Upper lobe of left lung (tissue), 6 donors: ENCODE results near the gene ASPHD1. TPM values are rescaled to one million over a fixed set of nuclear protein-coding genes. Genes with fewer than 3 reads are reported as not detected.
A peak's percentile ranks its signal among the peaks of the same experiment; 100 is the strongest.

Experiments used
- ATAC-seq, 2 donors: fragments of 200-7000 bp; cut with Tn5 transposase; one replicate each; pipeline ENCODE4 v1.9.1; 2022; ENCODE audit warnings: mild to moderate bottlenecking in 2 of 2, moderate library complexity in 2 of 2; ENCODE audit not compliant: low FRiP score in 2 of 2
- DNase-seq, 2 donors: peaks; one replicate each; pipeline ENCODE4 v3.0.0-alpha.2; 2019 to 2020
- H3K27ac ChIP-seq, 4 donors: fragments of 200-600 bp; sonication (generic); one replicate each; pipeline ENCODE4 v1.5.1; 2016 to 2019
- H3K27me3 ChIP-seq, 4 donors: fragments of 200-600 bp; sonication (generic); one replicate each; pipeline ENCODE4 v1.5.1; 2017 to 2019
- H3K36me3 ChIP-seq, 4 donors: fragments of 200-600 bp; sonication (generic); one replicate each; pipeline ENCODE4 v1.5.1; 2016 to 2019
- H3K4me1 ChIP-seq, 4 donors: fragments of 200-600 bp; sonication (generic); one replicate each; pipeline ENCODE4 v1.5.1; 2018 to 2019
- H3K4me3 ChIP-seq, 4 donors: fragments of 200-600 bp; sonication (generic); one replicate each; pipeline ENCODE4 v1.5.1; 2017 to 2019; ENCODE audit warnings: mild to moderate bottlenecking in 2 of 4, moderate library complexity in 1 of 4
- H3K9me3 ChIP-seq, 4 donors: fragments of 200-600 bp; sonication (generic); one replicate each; pipeline ENCODE4 v1.5.1; 2018 to 2019
- CTCF ChIP-seq, 6 experiments: fragments of 450-650 bp in 4 of 6; fragments of 200-600 bp in 2 of 6; sonication (generic) in 2 of 6; IDR thresholded peaks; one replicate each; pipeline ENCODE4 v1.5.1; 2016 to 2019; ENCODE audit warnings: antibody characterized with exemption in 6 of 6
- EP300 ChIP-seq, 4 donors: sonication (generic); formaldehyde crosslinking; IDR thresholded peaks; one replicate each; pipeline ENCODE4 v1.5.1; 2017; ENCODE audit warnings: antibody characterized with exemption in 4 of 4, control low read depth in 2 of 4
- POLR2A ChIP-seq, 4 donors: fragments of 450-650 bp; IDR thresholded peaks; one replicate each; pipeline ENCODE4 v1.5.1; 2016 to 2017; ENCODE audit warnings: antibody characterized with exemption in 4 of 4, mild to moderate bottlenecking in 2 of 4
- POLR2AphosphoS5 ChIP-seq, 2 donors: sonication (generic); formaldehyde crosslinking; IDR thresholded peaks; one replicate each; pipeline ENCODE4 v1.5.1; 2017; ENCODE audit warnings: antibody characterized with exemption in 2 of 2
- WGBS, 2 donors: methylation state at CpG; one replicate each; pipeline ENCODE4 v1.1.5; 2017 to 2018; 5-methylcytosine and 5-hydroxymethylcytosine counted together
- total RNA-seq, 6 donors: library from RNA; depleted of rRNA in 4 of 6; stranded (reverse); fragments of >200 nt in 4 of 6; gene quantifications; one replicate each; pipeline versions ENCODE4 v1.1.0 to v1.2.1, GENCODE V29; 2016 to 2021
- donor health status: DM: no; HTN: no; CAD: no; lungs with moderate emphysema.
- donor health status: DM: no; HTN: yes; CAD: no; lungs with severe emphysema.

Gene ASPHD1
- total RNA-seq, 6 donors from 2014 or later, result 0.78 to 4.2 (median 2.4) TPM; not detected in 1

- H3K27me3 ChIP-seq, result peaks cover 0 to 10% (median 2%) of the 10 kb centered on the region in 4 donors
- WGBS, 2 donors, result 84 to 91% methylated on average over 3 of the region's 3 CpGs
- DNase-seq, result no peak
- H3K4me3 ChIP-seq, result no peak overlapping the region
- no peak for ATAC-seq
- no peaks in the 10 kb centered on the region for H3K36me3 ChIP-seq
- H3K9me3 ChIP-seq, result no peaks in the 10 kb centered on the region
- TF ChIP-seq CTCF (IDR thresholded peaks at IDR 0.05), result no peak
- no peak for TF ChIP-seq POLR2A (IDR thresholded peaks at IDR 0.05)
- no peak for TF ChIP-seq EP300 (IDR thresholded peaks at IDR 0.05)
- TF ChIP-seq POLR2AphosphoS5 (IDR thresholded peaks at IDR 0.05), result no peak
- no peak overlapping the region for H3K27ac ChIP-seq
- H3K4me1 ChIP-seq, result peaks cover 0 to 7% (median under 1%) of the 10 kb centered on the region in 4 donors
These were observed 6.7 kb upstream of the ASPHD1 start for GRCh38 chr16:29893553-29893952.

GRCh38 chr16:29894352-29894751, 5.9 kb upstream of the ASPHD1 start:
- no peak for ATAC-seq
- 70 to 72% methylated on average over 4 of the region's 4 CpGs for WGBS, 2 donors
- H3K4me3 ChIP-seq, result no peak overlapping the region
- H3K36me3 ChIP-seq, result no peaks in the 10 kb centered on the region
- no peak for TF ChIP-seq POLR2A (IDR thresholded peaks at IDR 0.05)
- TF ChIP-seq POLR2AphosphoS5 (IDR thresholded peaks at IDR 0.05), result no peak
- no peak for TF ChIP-seq EP300 (IDR thresholded peaks at IDR 0.05)
- TF ChIP-seq CTCF (IDR thresholded peaks at IDR 0.05), result no peak
- no peak overlapping the region for H3K27ac ChIP-seq
- no peaks in the 10 kb centered on the region for H3K9me3 ChIP-seq
- peaks cover 0 to 15% (median 3%) of the 10 kb centered on the region in 4 donors for H3K4me1 ChIP-seq
- H3K27me3 ChIP-seq, result peaks cover 0 to 15% (median 4%) of the 10 kb centered on the region in 4 donors
- no peak for DNase-seq

GRCh38 chr16:29896841-29897240, 3.4 kb upstream of the ASPHD1 start:
- no peak for TF ChIP-seq EP300 (IDR thresholded peaks at IDR 0.05)
- 47 to 50% methylated on average over 9 to 15 of the region's 15 CpGs for WGBS, 2 donors
- ATAC-seq (no peak), DNase-seq (peak in 1 of 2 donors; percentile 72)
- Histone ChIP-seq H3K27ac (no peak overlapping the region), H3K4me3 (no peak overlapping the region), H3K4me1 (peaks cover 11 to 35% (median 20%) of the 10 kb centered on the region in 4 donors), H3K9me3 (no peaks in the 10 kb centered on the region), H3K27me3 (peaks cover 0 to 15% (median 4%) of the 10 kb centered on the region in 4 donors), H3K36me3 (no peaks in the 10 kb centered on the region)

- no peak overlapping the region for H3K27ac ChIP-seq
- H3K9me3 ChIP-seq, result no peaks in the 10 kb centered on the region
- H3K4me3 ChIP-seq, result no peak overlapping the region
- H3K36me3 ChIP-seq, result no peaks in the 10 kb centered on the region
- peaks cover 11 to 30% (median 20%) of the 10 kb centered on the region in 4 donors for H3K4me1 ChIP-seq
- WGBS, 2 donors, result 53 to 57% methylated on average over 4 of the region's 4 CpGs
- DNase-seq (no peak), ATAC-seq (no peak)
- H3K27me3 ChIP-seq, result peaks cover 0 to 15% (median 4%) of the 10 kb centered on the region in 4 donors
- TF ChIP-seq POLR2AphosphoS5 (IDR thresholded peaks at IDR 0.05) (no peak), CTCF (IDR thresholded peaks at IDR 0.05) (no peak), EP300 (IDR thresholded peaks at IDR 0.05) (no peak), POLR2A (IDR thresholded peaks at IDR 0.05) (no peak)
These were observed 3.0 kb upstream of the ASPHD1 start for GRCh38 chr16:29897333-29897732.

GRCh38 chr16:29898135-29898803, 2.0 kb upstream of the ASPHD1 start:
- Histone ChIP-seq H3K4me1 (peaks cover 11 to 29% (median 20%) of the 10 kb centered on the region in 4 donors), H3K36me3 (no peaks in the 10 kb centered on the region), H3K9me3 (no peaks in the 10 kb centered on the region), H3K27ac (no peak overlapping the region), H3K4me3 (peak overlapping the region in 1 of 4 donors; percentile 76), H3K27me3 (peaks cover 0 to 15% (median 4%) of the 10 kb centered on the region in 4 donors)
- WGBS, 2 donors, result 9 to 16% methylated on average over 9 of the region's 9 CpGs
- no peak for ATAC-seq
- DNase-seq, result no peak
- TF ChIP-seq POLR2AphosphoS5 (IDR thresholded peaks at IDR 0.05) (no peak), EP300 (IDR thresholded peaks at IDR 0.05) (no peak), POLR2A (IDR thresholded peaks at IDR 0.05) (no peak), CTCF (IDR thresholded peaks at IDR 0.05) (no peak)
